ENCODE results near the gene MRGPRX2. TPM values are rescaled to one million over a fixed set of nuclear protein-coding genes. Genes with fewer than 3 reads are reported as not detected.

Gene MRGPRX2
- total and polyA plus RNA-seq, 2 of the 13 experiments (the other 11 are each of a cell fraction or from before 2014, with no cell fraction given): not detected

DNA sequence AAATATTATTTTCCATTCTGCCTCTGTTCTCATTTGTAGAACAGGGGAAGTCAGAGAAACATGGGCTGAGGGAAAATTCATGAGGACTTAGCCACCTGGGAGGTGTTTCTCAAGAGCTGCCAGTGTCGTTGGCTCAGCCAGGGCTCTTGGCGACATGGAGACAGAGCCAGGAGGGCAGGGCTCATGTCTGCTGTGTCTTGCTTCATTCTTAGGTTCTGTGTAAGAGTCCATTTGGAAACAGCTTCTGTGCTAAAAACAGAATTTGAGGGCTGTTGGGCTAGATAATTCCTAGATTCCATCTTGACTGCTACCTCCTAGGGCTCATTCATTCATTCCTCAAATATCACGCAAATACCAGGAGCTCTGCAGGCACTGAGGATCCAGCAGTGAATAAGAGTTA is 15.1 kb upstream of the MRGPRX2 start:
- Histone ChIP-seq H3K4me2 (ENCODE audit: low read depth, low read length) (no peak overlapping the region), H3K79me2 (ENCODE audit: insufficient read depth, low read length) (no peaks in the 10 kb centered on the region), H4K20me1 (ENCODE audit: insufficient read depth, low read length) (no peaks in the 10 kb centered on the region), H3K9ac (ENCODE audit: insufficient read depth, low read depth, low read length) (no peak overlapping the region), H3K36me3 (replicated peaks in 1 of 2; ENCODE audit: control insufficient read depth in 1 of 2, insufficient read depth in 2 of 2, low read length in 2 of 2) (no peaks in the 10 kb centered on the region), H3K4me1 (ENCODE audit: insufficient read depth, low read length) (peaks cover 2% of the 10 kb centered on the region; the same call in 1 of the 2 replicates), H3K9me3 (ENCODE audit: low read length) (no peaks in the 10 kb centered on the region), H3K27me3 (ENCODE audit: control insufficient read depth in 1 of 2, insufficient read depth in 2 of 2, low read length in 2 of 2) (peaks cover 4 to 19% of the 10 kb centered on the region in 2 experiments; a peak in 3 of 5 replicates), H3K4me3 (replicated peaks in 1 of 3; ENCODE audit: insufficient read depth in 1 of 3, low read depth in 2 of 3, low read length in 3 of 3) (no peak overlapping the region), H3K27ac (ENCODE audit: extremely low read length, insufficient read depth, low read length) (no peak overlapping the region), H2AFZ (ENCODE audit: low read length) (no peak overlapping the region)
- DNase-seq (ENCODE audit: low spot score) (no peak), ATAC-seq (no peak), FAIRE-seq (no peak)
- in situ Hi-C loops (cut with HindIII; ENCODE audit: extremely low pct_ligation_motif_present, low pct_unique_long_range_greater_than_20kb) (loop anchor here (10.0 kb wide), 2 partner anchors 659 to 829 kb away; no protein-coding TSS in a partner anchor), intact Hi-C loops (cut with micrococcal nuclease; ENCODE audit: unreplicated experiment) (loop anchor here (10.0 kb wide), 1 partner anchor 179 kb away; no protein-coding TSS in a partner anchor)
- TF ChIP-seq ZNF138 (CRISPR knock-in tag; IDR thresholded peaks at IDR 0.05; ENCODE audit: low read depth) (no peak), ZNF841 (CRISPR knock-in tag; IDR thresholded peaks at IDR 0.05; ENCODE audit: borderline replicate concordance) (no peak), KAT2B (IDR thresholded peaks at IDR 0.05; ENCODE audit: borderline replicate concordance, low read depth, low read length) (no peak), ATAD3A (CRISPR knock-in tag; IDR thresholded peaks at IDR 0.05) (no peak), KAT7 (CRISPR knock-in tag; IDR thresholded peaks at IDR 0.05; ENCODE audit: borderline replicate concordance) (no peak), THAP11 (CRISPR knock-in tag; IDR thresholded peaks at IDR 0.05) (no peak), FOXA3 (CRISPR knock-in tag; IDR thresholded peaks at IDR 0.05) (no peak), TAF1 (CRISPR knock-in tag; IDR thresholded peaks at IDR 0.05) (no peak)
- no TSS peak for BruUV-seq (replicated peaks)
- POLR2A ChIA-PET: no interaction called here
- 0% methylated on average over 3 of the region's 3 CpGs for WGBS (ENCODE audit: low lambda C conversion rate)
- CTCF ChIA-PET (ENCODE audit: low intra/inter-chr PET ratio, low total read pairs): no interaction called here
